SU-DHL-6 (cell line): Measurements from ENCODE around the gene SLC44A5.
"Not testable (repeated sequence)": the region's sequence is repeated elsewhere in the genome, so short reads cannot be mapped to it uniquely, and the experiment has no call there.

ENCODE experiments used
- H2AFZ ChIP-seq: fragments of 200-600 bp; sonication (generic); 2 replicates; pipeline ENCODE4 v1.6.1; 2014; ENCODE audit warnings: low read depth, mild to moderate bottlenecking, moderate library complexity, mixed read lengths, antibody characterized with exemption, low read length; ENCODE audit not compliant: severe bottlenecking
- H3F3A ChIP-seq: fragments of 200-600 bp; shearing (Covaris generic); 2 replicates; pipeline ENCODE4 v1.6.0; 2016; ENCODE audit warnings: antibody characterized with exemption, mild to moderate bottlenecking; ENCODE audit not compliant: insufficient read depth
- H3K27ac ChIP-seq: fragments of 200-600 bp; sonication (generic); 2 replicates; pipeline ENCODE4 v1.5.1; 2016; ENCODE audit warnings: low read depth, mild to moderate bottlenecking, low read length, moderate library complexity, mixed read lengths
- H3K27me3 ChIP-seq: fragments of 200-600 bp; sonication (generic), shearing (Covaris generic); 2 replicates; pipeline ENCODE4 v1.6.0; 2014; ENCODE audit warnings: mild to moderate bottlenecking, low read length
- H3K36me3 ChIP-seq: fragments of 200-600 bp; sonication (generic); 2 replicates; pipeline ENCODE4 v1.6.1; 2014; ENCODE audit warnings: mild to moderate bottlenecking, low read length, mixed read lengths
- H3K4me2 ChIP-seq: fragments of 300-600, 200-600 bp; shearing (Covaris generic), sonication (generic); 2 replicates; pipeline ENCODE4 v1.6.0; 2014; ENCODE audit warnings: low read length, low read depth, mild to moderate bottlenecking; ENCODE audit not compliant: poor library complexity, severe bottlenecking
- H3K4me3 ChIP-seq: fragments of 200-600 bp; sonication (generic); 2 replicates; pipeline ENCODE4 v1.5.1; 2014; ENCODE audit warnings: antibody characterized with exemption, low read length, mild to moderate bottlenecking, mixed read lengths; ENCODE audit not compliant: insufficient read depth, poor library complexity, severe bottlenecking
- H3K79me2 ChIP-seq: fragments of 200-600 bp; sonication (generic); 2 replicates; pipeline ENCODE4 v1.6.1; 2014; ENCODE audit warnings: mild to moderate bottlenecking, low read length, moderate library complexity; ENCODE audit not compliant: insufficient read depth
- H3K9ac ChIP-seq: fragments of 200-600 bp; sonication (generic); 2 replicates; pipeline ENCODE4 v1.7.0; 2014; ENCODE audit warnings: mild to moderate bottlenecking, low read length
- H3K9me2 ChIP-seq: fragments of 200-600 bp; sonication (generic); replicated peaks from 2 replicates; pipeline ENCODE4 v1.6.1; 2014; ENCODE audit warnings: low read length; ENCODE audit not compliant: insufficient read depth
- H3K9me3 ChIP-seq: fragments of 200-600 bp; sonication (generic); 2 replicates; pipeline ENCODE4 v1.6.1; 2014; ENCODE audit warnings: low read length, mixed read lengths; ENCODE audit not compliant: insufficient read depth
- H4K20me1 ChIP-seq: fragments of 200-600 bp; sonication (generic); 2 replicates; pipeline ENCODE4 v1.6.1; 2014; ENCODE audit warnings: low read depth, mild to moderate bottlenecking, antibody characterized with exemption, low read length, moderate library complexity, mixed read lengths
- EZH2phosphoT487 ChIP-seq: fragments of 200-600 bp; sonication (generic), shearing (Covaris generic); conservative IDR thresholded peaks from 2 replicates; pipeline ENCODE4 v1.6.1; 2018; ENCODE audit warnings: mild to moderate bottlenecking, antibody characterized with exemption, low read length, moderate library complexity, mixed read lengths
- TF ChIP-seq, protein P1 (sequence below): fragments of 200-600 bp; sonication (generic); IDR thresholded peaks from one replicate; pipeline ENCODE4 v1.5.1; 2017; ENCODE audit warnings: antibody characterized with exemption, mild to moderate bottlenecking, low read length, moderate library complexity; ENCODE audit not compliant: insufficient read depth, poor library complexity, severe bottlenecking

SLC44A5 gene

GRCh38 chr1:75258351-75258750 is 352.6 kb downstream of the SLC44A5 start:
- Histone ChIP-seq H4K20me1 (no peaks in the 10 kb centered on the region), H3K79me2 (no peaks in the 10 kb centered on the region), H3F3A (no peaks in the 10 kb centered on the region), H3K4me2 (no peak overlapping the region), H3K9ac (no peak overlapping the region), H3K9me3 (no peaks in the 10 kb centered on the region), H3K36me3 (no peaks in the 10 kb centered on the region), H2AFZ (no peak overlapping the region), H3K9me2 (no peaks in the 10 kb centered on the region), H3K27ac (no peak overlapping the region), H3K27me3 (no peaks in the 10 kb centered on the region), H3K4me3 (no peak overlapping the region)
- TF ChIP-seq EZH2phosphoT487 = no peak
- TF ChIP-seq, protein P1, sequence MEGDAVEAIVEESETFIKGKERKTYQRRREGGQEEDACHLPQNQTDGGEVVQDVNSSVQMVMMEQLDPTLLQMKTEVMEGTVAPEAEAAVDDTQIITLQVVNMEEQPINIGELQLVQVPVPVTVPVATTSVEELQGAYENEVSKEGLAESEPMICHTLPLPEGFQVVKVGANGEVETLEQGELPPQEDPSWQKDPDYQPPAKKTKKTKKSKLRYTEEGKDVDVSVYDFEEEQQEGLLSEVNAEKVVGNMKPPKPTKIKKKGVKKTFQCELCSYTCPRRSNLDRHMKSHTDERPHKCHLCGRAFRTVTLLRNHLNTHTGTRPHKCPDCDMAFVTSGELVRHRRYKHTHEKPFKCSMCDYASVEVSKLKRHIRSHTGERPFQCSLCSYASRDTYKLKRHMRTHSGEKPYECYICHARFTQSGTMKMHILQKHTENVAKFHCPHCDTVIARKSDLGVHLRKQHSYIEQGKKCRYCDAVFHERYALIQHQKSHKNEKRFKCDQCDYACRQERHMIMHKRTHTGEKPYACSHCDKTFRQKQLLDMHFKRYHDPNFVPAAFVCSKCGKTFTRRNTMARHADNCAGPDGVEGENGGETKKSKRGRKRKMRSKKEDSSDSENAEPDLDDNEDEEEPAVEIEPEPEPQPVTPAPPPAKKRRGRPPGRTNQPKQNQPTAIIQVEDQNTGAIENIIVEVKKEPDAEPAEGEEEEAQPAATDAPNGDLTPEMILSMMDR = no peak

GRCh38 chr1:75257424-75257823 is 353.5 kb downstream of the SLC44A5 start:
- no peaks in the 10 kb centered on the region for H3K9me2 ChIP-seq
- H3K27ac ChIP-seq = no peak overlapping the region
- H3K4me2 ChIP-seq = no peak overlapping the region
- no peaks in the 10 kb centered on the region for H3K79me2 ChIP-seq
- TF ChIP-seq EZH2phosphoT487 = no peak
- TF ChIP-seq, protein P1 = no peak
- no peak overlapping the region for H3K4me3 ChIP-seq
- no peaks in the 10 kb centered on the region for H3K9me3 ChIP-seq
- no peaks in the 10 kb centered on the region for H3F3A ChIP-seq
- no peaks in the 10 kb centered on the region for H3K36me3 ChIP-seq
- H3K9ac ChIP-seq = no peak overlapping the region
- H4K20me1 ChIP-seq = no peaks in the 10 kb centered on the region
- H2AFZ ChIP-seq = no peak overlapping the region
- H3K27me3 ChIP-seq = no peaks in the 10 kb centered on the region

DNA sequence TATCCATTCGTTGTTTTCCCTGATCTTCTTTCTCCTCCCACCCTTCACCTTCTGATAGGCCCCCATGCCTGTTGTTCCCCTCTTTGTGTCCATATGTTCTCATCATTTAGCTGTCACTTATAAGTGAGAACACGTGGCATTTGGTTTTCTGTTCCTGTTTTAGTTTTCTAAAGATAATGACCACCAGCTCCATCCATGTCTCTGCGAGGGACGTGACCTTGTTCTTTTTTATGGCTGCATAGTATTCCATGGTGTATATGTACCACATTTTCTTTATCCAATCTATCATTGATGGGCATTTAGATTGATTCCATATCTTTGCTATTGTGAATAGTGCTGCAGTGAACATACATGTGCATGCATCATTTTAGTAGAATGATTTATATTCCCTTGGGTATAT is 360.8 kb downstream of the SLC44A5 start:
- not testable (repeated sequence) for H3K27me3 ChIP-seq, H3K9me3 ChIP-seq, H3F3A ChIP-seq, H3K36me3 ChIP-seq, H3K9me2 ChIP-seq, H3K27ac ChIP-seq, H3K9ac ChIP-seq, H3K79me2 ChIP-seq, H2AFZ ChIP-seq, H3K4me3 ChIP-seq, H3K4me2 ChIP-seq, H4K20me1 ChIP-seq

DNA sequence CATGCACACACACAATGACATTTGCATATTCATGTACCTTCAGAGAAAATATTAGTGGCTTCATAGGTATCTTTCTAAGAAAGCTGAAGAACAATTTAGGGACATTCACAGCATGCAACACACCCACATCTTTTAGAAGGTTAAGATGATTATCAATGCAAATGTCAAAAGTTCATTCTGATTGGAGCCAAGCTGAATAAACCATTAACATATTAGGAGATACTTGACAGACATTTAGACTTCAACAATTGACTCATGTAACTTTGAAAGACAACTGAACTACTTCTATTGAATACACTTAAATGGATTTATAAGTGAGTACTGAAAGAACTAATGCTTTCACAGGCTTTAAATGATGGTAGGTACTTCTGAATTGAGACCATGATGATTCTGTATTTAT is 365.7 kb downstream of the SLC44A5 start:
- no peaks in the 10 kb centered on the region for H3K36me3 ChIP-seq
- no peaks in the 10 kb centered on the region for H3K27me3 ChIP-seq
- TF ChIP-seq, protein P1 = no peak
- H3K9me3 ChIP-seq = no peaks in the 10 kb centered on the region
- no peaks in the 10 kb centered on the region for H3K79me2 ChIP-seq
- no peak overlapping the region for H3K27ac ChIP-seq
- no peak overlapping the region for H3K4me2 ChIP-seq
- H2AFZ ChIP-seq = no peak overlapping the region
- no peaks in the 10 kb centered on the region for H4K20me1 ChIP-seq
- no peak overlapping the region for H3K9ac ChIP-seq
- no peak overlapping the region for H3K4me3 ChIP-seq
- no peaks in the 10 kb centered on the region for H3F3A ChIP-seq
- H3K9me2 ChIP-seq = no peaks in the 10 kb centered on the region
